WERI-Rb-1 (cell line): ENCODE measurements around the gene TEC.

Experiments used
- DNase-seq: peaks from one replicate; pipeline ENCODE4 v3.0.0-alpha.2; 2020
- H3K27ac ChIP-seq: fragments of 250-450 bp; sonication (Bioruptor Pico); 2 replicates; pipeline ENCODE4 v1.5.1; 2020; ENCODE audit warnings: mild to moderate bottlenecking, moderate library complexity
- H3K27me3 ChIP-seq: fragments of 250-450 bp; sonication (Bioruptor Pico); 2 replicates; pipeline ENCODE4 v1.5.1; 2021; ENCODE audit warnings: mild to moderate bottlenecking, low read depth, moderate library complexity; ENCODE audit not compliant: insufficient read depth, severe bottlenecking
- H3K36me3 ChIP-seq: fragments of 250-450 bp; sonication (Bioruptor Pico); 2 replicates; pipeline ENCODE4 v1.5.1; 2020; ENCODE audit warnings: mild to moderate bottlenecking, moderate library complexity
- H3K4me3 ChIP-seq: 2 replicates; pipeline ENCODE4 v1.5.1; 2011; ENCODE audit warnings: low read depth, mild to moderate bottlenecking, control low read depth, low read length
- H3K9me3 ChIP-seq: fragments of 250-450 bp; sonication (Bioruptor Pico); 2 replicates; pipeline ENCODE4 v1.5.1; 2021; ENCODE audit warnings: mild to moderate bottlenecking, moderate library complexity; ENCODE audit not compliant: severe bottlenecking
- TF ChIP-seq, protein P1 (sequence below): IDR thresholded peaks from 2 replicates; pipeline ENCODE4 v1.5.1; 2011; ENCODE audit warnings: low read depth, mild to moderate bottlenecking, control low read depth, inconsistent platforms, low read length

Gene TEC

GRCh38 chr4:48243887-48244286 is 25.8 kb downstream of the TEC start:
- DNase-seq = no peak
- no peak overlapping the region for H3K27ac ChIP-seq
- no peaks in the 10 kb centered on the region for H3K36me3 ChIP-seq
- no peaks in the 10 kb centered on the region for H3K27me3 ChIP-seq
- H3K9me3 ChIP-seq = peaks cover 2% of the 10 kb centered on the region
- TF ChIP-seq, protein P1, sequence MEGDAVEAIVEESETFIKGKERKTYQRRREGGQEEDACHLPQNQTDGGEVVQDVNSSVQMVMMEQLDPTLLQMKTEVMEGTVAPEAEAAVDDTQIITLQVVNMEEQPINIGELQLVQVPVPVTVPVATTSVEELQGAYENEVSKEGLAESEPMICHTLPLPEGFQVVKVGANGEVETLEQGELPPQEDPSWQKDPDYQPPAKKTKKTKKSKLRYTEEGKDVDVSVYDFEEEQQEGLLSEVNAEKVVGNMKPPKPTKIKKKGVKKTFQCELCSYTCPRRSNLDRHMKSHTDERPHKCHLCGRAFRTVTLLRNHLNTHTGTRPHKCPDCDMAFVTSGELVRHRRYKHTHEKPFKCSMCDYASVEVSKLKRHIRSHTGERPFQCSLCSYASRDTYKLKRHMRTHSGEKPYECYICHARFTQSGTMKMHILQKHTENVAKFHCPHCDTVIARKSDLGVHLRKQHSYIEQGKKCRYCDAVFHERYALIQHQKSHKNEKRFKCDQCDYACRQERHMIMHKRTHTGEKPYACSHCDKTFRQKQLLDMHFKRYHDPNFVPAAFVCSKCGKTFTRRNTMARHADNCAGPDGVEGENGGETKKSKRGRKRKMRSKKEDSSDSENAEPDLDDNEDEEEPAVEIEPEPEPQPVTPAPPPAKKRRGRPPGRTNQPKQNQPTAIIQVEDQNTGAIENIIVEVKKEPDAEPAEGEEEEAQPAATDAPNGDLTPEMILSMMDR = no peak
- H3K4me3 ChIP-seq = no peak overlapping the region

- Histone ChIP-seq H3K9me3 (peaks cover 2% of the 10 kb centered on the region), H3K36me3 (no peaks in the 10 kb centered on the region)
- TF ChIP-seq, protein P1 = no peak
Observed at GRCh38 chr4:48243429-48243828, 26.2 kb downstream of the TEC start.

GRCh38 chr4:48242511-48243195 is 27.0 kb downstream of the TEC start:
- no peak overlapping the region for H3K27ac ChIP-seq
- H3K9me3 ChIP-seq = peaks cover 2% of the 10 kb centered on the region
- no peaks in the 10 kb centered on the region for H3K27me3 ChIP-seq
- H3K36me3 ChIP-seq = no peaks in the 10 kb centered on the region
- H3K4me3 ChIP-seq = no peak overlapping the region
- DNase-seq = no peak
- TF ChIP-seq, protein P1 = no peak

More at GRCh38 chr4:48243429-48243828, 26.2 kb downstream of the TEC start:
- Histone ChIP-seq H3K27me3 (no peaks in the 10 kb centered on the region), H3K27ac (no peak overlapping the region), H3K4me3 (no peak overlapping the region)
- DNase-seq = no peak

- TF ChIP-seq, protein P1 = no peak
- no peaks in the 10 kb centered on the region for H3K9me3 ChIP-seq
- H3K36me3 ChIP-seq = no peaks in the 10 kb centered on the region
- no peaks in the 10 kb centered on the region for H3K27me3 ChIP-seq
- H3K27ac ChIP-seq = no peak overlapping the region
- DNase-seq = no peak
- no peak overlapping the region for H3K4me3 ChIP-seq
Observed at GRCh38 chr4:48241731-48242130, 27.9 kb downstream of the TEC start.

- Histone ChIP-seq H3K27ac (no peak overlapping the region), H3K27me3 (no peaks in the 10 kb centered on the region), H3K36me3 (no peaks in the 10 kb centered on the region), H3K4me3 (no peak overlapping the region), H3K9me3 (no peaks in the 10 kb centered on the region)
- DNase-seq = no peak
- TF ChIP-seq, protein P1 = no peak
Observed at GRCh38 chr4:48237996-48238645, 31.5 kb downstream of the TEC start.

- DNase-seq = no peak
- TF ChIP-seq, protein P1 = no peak
- Histone ChIP-seq H3K9me3 (no peaks in the 10 kb centered on the region), H3K4me3 (no peak overlapping the region), H3K36me3 (no peaks in the 10 kb centered on the region), H3K27me3 (no peaks in the 10 kb centered on the region), H3K27ac (no peak overlapping the region)
Observed at GRCh38 chr4:48235050-48235449, 34.6 kb downstream of the TEC start.
